ENCODE measurements around the gene NPNT.

The NPNT gene

DNA sequence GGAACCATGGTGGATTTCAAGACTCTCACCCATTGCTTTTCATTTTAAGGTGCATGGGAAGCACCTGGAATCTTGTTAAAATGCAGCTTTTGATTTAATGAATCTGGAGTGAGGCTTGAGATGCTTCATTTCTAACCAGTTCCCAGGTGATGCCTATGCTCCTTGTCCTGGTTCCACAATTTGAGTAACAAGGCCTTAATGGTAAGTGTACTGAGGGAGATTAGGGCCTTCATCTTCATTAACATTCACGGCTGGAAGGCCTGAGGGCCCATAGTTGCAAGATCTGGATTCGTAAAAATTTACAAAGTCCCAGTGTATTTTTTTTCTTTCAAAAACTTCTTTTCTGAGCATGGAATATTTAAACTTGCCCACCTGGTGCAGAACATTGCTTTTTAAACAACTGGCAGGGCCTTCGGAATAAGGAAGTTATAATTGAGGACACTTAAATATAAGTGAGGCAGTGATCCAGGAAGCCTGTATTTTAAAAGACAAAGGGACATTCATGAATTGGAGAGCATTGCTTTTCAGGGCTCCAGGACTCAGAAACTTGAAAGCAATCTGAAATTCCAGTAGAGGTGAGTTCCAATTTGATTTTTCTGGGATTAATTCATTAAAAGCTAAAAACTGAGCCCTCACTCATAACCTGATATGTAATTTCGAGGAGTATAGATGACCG lies 77.8 kb downstream of the NPNT start:
- TF ChIP-seq, protein P1, sequence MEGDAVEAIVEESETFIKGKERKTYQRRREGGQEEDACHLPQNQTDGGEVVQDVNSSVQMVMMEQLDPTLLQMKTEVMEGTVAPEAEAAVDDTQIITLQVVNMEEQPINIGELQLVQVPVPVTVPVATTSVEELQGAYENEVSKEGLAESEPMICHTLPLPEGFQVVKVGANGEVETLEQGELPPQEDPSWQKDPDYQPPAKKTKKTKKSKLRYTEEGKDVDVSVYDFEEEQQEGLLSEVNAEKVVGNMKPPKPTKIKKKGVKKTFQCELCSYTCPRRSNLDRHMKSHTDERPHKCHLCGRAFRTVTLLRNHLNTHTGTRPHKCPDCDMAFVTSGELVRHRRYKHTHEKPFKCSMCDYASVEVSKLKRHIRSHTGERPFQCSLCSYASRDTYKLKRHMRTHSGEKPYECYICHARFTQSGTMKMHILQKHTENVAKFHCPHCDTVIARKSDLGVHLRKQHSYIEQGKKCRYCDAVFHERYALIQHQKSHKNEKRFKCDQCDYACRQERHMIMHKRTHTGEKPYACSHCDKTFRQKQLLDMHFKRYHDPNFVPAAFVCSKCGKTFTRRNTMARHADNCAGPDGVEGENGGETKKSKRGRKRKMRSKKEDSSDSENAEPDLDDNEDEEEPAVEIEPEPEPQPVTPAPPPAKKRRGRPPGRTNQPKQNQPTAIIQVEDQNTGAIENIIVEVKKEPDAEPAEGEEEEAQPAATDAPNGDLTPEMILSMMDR (IDR thresholded peaks at IDR 0.05; ENCODE audit: low read depth, low read length) = no peak
- no peak overlapping the region for H3K4me3 ChIP-seq (ENCODE audit: low read depth, low read length)
- no peak for DNase-seq (ENCODE audit: low read depth, low spot score)
- in situ Hi-C loops (cut with HindIII; ENCODE audit: low sequenced_read_pairs) = no loop called here

DNA sequence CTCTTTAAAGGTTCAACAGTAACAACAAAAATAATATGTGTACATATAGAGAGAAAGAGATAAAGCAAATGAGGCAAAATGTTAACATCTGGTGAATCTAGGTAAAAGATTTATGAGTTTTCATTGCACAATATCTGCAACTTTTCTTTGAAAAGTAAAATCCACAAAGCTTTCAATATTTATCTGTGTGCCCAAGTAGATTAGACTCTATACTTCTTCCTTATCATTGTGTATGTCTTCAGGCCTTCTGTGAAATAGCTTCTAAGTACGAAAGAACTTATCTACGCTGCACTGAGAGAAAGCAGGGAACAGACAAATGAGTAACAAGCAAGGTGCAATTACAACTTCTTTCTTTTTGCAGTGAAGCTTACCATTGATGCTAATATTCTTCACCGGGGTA lies 81.6 kb downstream of the NPNT start:
- H3K4me3 ChIP-seq (ENCODE audit: low read depth, low read length) = no peak overlapping the region
- in situ Hi-C loops (cut with HindIII; ENCODE audit: low sequenced_read_pairs) = no loop called here
- no peak for DNase-seq (ENCODE audit: low read depth, low spot score)
- TF ChIP-seq, protein P1 (IDR thresholded peaks at IDR 0.05; ENCODE audit: low read depth, low read length) = no peak

DNA sequence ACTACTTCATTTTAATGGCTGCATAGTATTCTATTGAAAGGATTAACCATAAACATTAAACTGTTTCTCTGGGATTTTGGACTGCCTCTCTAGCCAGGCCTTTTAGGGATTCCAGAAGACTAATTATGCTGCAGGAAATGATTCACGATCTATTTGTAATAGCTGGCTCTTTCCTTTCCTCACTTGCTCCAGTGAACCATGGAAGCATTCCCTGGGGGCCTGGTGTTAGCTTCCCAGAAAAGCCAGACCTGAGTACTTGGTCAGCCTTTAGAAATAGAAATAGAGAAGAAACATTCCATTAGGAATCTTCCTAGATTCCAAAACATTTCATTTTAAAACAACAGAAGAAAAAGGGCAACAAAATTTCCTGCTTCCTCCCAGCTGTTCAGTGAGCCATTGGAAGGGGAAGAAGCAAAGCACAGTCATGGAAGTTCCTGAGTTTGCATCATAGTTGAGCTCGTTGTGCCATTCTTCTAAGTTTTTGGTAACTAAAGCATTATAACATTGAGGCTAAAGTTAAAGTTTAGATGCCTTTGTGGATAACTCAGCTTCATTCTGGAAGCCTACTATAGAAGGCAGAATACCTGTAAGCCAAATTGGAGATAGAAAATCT lies 83.5 kb downstream of the NPNT start:
- DNase-seq (ENCODE audit: low read depth, low spot score) = peak; percentile 29
- TF ChIP-seq, protein P1 (IDR thresholded peaks at IDR 0.05; ENCODE audit: low read depth, low read length) = no peak
- in situ Hi-C loops (cut with HindIII; ENCODE audit: low sequenced_read_pairs) = no loop called here
- H3K4me3 ChIP-seq (ENCODE audit: low read depth, low read length) = no peak overlapping the region

DNA sequence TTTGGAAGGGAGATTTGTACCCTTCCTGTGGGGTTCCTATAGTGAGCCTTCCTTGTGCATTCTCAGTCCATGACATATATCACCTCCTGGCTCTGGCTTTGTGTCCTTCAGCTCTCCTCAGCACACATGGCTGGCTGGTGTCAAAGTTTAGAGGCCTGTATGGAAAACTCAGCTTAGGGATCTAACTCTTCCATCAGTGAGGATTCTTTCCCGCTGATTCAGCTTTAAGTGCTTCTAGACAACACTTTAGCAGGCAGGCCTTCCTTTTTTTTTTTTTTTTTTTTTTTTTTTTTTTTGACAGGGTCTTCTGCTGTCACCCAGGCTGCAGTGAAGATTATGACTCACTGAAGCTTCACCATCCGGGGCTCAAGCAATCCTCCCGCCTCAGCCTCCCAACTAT lies 84.2 kb downstream of the NPNT start:
- in situ Hi-C loops (cut with HindIII; ENCODE audit: low sequenced_read_pairs) = no loop called here
- no peak for DNase-seq (ENCODE audit: low read depth, low spot score)
- TF ChIP-seq, protein P1 (IDR thresholded peaks at IDR 0.05; ENCODE audit: low read depth, low read length) = no peak
- no peak overlapping the region for H3K4me3 ChIP-seq (ENCODE audit: low read depth, low read length)

DNA sequence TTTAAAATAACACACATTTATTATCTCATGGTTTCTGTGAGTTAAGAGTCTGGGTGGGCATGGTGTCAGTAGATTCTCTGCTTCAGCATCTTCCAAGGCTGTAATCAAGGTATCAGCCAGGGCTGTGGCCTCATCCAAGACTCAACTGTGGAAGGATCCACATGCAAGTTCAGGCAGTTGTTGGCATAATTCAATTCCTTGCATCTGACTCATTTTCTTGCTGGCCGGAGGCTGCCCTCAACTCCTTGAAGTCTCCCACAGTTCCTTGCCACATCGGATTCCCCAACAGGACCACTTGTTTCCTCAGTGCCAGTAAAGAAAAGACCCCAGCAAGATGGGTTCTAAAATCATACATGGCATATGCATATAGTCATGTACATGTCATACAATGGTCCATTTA lies 93.4 kb downstream of the NPNT start:
- in situ Hi-C loops (cut with HindIII; ENCODE audit: low sequenced_read_pairs) = no loop called here
- H3K4me3 ChIP-seq (ENCODE audit: low read depth, low read length) = no peak overlapping the region
- TF ChIP-seq, protein P1 (IDR thresholded peaks at IDR 0.05; ENCODE audit: low read depth, low read length) = no peak
- no peak for DNase-seq (ENCODE audit: low read depth, low spot score)

DNA sequence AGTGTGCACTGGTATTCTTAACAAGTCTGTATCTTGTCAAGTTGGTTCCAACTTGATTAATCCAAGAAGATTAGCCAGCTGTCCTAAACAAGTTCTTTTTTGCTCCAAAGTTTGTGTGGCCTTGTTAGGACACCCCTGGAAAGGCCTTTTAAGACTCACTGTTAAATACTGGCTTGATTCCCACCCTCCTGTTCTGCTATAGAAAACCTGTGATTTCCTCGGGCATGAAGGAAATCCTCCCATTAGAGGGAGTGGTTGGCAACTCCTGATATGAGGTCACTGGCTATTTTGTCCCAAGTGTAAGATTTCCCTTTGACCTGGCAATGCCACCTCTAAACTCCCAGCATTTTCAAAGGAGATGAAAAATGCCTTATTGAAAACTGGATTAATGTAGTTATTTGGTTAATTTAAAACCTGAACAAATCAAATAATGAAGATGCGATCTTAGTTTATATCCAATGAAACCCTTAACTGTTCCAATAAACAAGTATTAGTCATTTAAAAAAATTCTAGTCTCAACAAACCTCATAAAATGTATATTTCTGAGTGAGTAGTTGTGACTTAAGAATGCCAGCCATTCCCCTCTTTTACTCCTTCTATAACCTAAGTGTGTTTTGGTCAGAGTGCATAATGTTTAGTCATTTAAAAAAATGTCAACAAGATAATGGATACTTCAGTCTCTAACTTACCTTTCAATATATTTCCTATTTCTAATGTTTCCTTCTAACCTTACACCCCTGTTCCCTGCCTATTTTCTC lies 94.4 kb downstream of the NPNT start:
- no peak for DNase-seq (ENCODE audit: low read depth, low spot score)
- no peak overlapping the region for H3K4me3 ChIP-seq (ENCODE audit: low read depth, low read length)
- TF ChIP-seq, protein P1 (IDR thresholded peaks at IDR 0.05; ENCODE audit: low read depth, low read length) = no peak
- in situ Hi-C loops (cut with HindIII; ENCODE audit: low sequenced_read_pairs) = no loop called here

All from astrocyte of the spinal cord (primary cell).